ENCODE results near the gene BCAR3. TPM values are rescaled to one million over a fixed set of nuclear protein-coding genes. Genes with fewer than 3 reads are reported as not detected.
A peak's percentile ranks its signal among the peaks of the same experiment; 100 is the strongest.

Gene BCAR3
- total RNA-seq, 4 donors from 2014 or later = 17.1 to 25.0 (median 22.9) TPM

DNA sequence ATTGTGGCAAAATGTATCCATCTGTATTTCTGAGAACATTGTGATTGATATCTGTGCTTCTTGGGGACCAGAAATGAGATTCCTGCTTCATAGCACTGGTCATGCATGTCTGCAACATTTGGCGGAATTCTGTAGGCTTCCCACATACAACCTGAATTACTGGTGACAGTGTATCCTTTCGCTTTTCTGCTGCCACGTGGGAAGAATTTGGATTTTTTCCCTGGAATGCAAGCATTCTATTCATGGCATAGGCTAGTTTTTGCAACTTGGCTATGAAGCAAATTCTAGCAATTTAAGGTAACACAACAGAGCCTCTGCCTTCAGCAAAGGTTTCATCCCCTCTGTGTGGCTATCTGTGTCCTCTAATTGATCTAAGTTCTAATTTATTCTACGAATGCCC lies 85.9 kb downstream of the BCAR3 start:
- in situ Hi-C loops (cut with MboI; ENCODE audit: low sequenced_read_pairs in 4 of 4) (no loop called here), intact Hi-C loops (cut with DNase I; ENCODE audit: low total_unique reads) (no loop called here)
- H3K27me3 ChIP-seq = no peaks in the 10 kb centered on the region
- H3K27ac ChIP-seq = peak overlapping the region; percentile 84 to 90 (median 87)
- no peak for DNase-seq
- TF ChIP-seq POLR2A (IDR thresholded peaks at IDR 0.05) = no peak
- TF ChIP-seq, protein P1, sequence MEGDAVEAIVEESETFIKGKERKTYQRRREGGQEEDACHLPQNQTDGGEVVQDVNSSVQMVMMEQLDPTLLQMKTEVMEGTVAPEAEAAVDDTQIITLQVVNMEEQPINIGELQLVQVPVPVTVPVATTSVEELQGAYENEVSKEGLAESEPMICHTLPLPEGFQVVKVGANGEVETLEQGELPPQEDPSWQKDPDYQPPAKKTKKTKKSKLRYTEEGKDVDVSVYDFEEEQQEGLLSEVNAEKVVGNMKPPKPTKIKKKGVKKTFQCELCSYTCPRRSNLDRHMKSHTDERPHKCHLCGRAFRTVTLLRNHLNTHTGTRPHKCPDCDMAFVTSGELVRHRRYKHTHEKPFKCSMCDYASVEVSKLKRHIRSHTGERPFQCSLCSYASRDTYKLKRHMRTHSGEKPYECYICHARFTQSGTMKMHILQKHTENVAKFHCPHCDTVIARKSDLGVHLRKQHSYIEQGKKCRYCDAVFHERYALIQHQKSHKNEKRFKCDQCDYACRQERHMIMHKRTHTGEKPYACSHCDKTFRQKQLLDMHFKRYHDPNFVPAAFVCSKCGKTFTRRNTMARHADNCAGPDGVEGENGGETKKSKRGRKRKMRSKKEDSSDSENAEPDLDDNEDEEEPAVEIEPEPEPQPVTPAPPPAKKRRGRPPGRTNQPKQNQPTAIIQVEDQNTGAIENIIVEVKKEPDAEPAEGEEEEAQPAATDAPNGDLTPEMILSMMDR (IDR thresholded peaks at IDR 0.05 in 4 of 5, conservative IDR thresholded peaks at IDR 0.05 in 1 of 5) = no peak
- no peak overlapping the region for H3K4me3 ChIP-seq
- peaks cover 82 to 85% of the 10 kb centered on the region in 2 donors for H3K4me1 ChIP-seq
- no peak for ATAC-seq
- H3K9me3 ChIP-seq = no peaks in the 10 kb centered on the region
- no peaks in the 10 kb centered on the region for H3K36me3 ChIP-seq

DNA sequence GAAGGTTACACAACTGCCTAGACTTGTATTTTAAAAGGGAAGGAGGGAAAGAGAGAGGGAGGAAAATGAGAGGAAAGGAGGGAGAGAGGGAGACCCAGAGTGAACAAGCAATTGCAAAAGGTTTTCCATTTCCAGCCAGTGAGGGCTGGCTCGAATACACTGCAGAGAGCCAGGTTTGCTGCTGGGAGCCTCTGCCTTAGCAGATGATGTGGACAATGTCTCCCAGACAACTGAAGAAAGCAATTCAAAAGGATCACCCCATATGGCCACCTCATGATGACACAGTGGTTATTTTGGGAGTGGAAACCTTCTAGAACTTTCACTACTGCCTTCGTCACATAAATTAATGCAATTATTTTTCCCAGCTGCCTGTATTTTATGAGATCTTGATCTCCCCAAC lies 86.4 kb downstream of the BCAR3 start:
- ATAC-seq = peak in 1 of 2 donors; percentile 25
- H3K27ac ChIP-seq = peak overlapping the region; percentile 84 to 90 (median 87)
- no peaks in the 10 kb centered on the region for H3K27me3 ChIP-seq
- in situ Hi-C loops (cut with MboI; ENCODE audit: low sequenced_read_pairs in 4 of 4) = no loop called here
- TF ChIP-seq, protein P1 (IDR thresholded peaks at IDR 0.05 in 4 of 5, conservative IDR thresholded peaks at IDR 0.05 in 1 of 5) = no peak
- no peak for TF ChIP-seq POLR2A (IDR thresholded peaks at IDR 0.05)
- peaks cover 0 to under 1% of the 10 kb centered on the region in 2 donors for H3K36me3 ChIP-seq
- no peaks in the 10 kb centered on the region for H3K9me3 ChIP-seq
- intact Hi-C loops (cut with DNase I; ENCODE audit: low total_unique reads) = no loop called here
- H3K4me1 ChIP-seq = peaks cover 77 to 82% of the 10 kb centered on the region in 2 donors
- no peak for DNase-seq
- no peak overlapping the region for H3K4me3 ChIP-seq

DNA sequence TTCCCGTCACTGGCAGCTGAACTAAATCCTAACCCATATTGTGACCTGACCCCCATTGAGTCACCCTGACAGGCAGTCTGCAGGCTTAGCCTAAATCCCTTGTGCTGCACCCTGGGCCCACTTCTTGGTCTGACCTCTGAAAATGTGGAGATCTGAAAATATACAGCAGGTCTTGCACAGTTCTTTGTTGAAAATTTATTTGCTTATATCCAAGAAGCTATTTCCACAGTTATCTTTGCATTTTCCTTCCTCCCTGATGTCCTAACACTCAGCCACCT lies 87.1 kb downstream of the BCAR3 start:
- no peak for TF ChIP-seq POLR2A (IDR thresholded peaks at IDR 0.05)
- TF ChIP-seq, protein P1 (IDR thresholded peaks at IDR 0.05 in 4 of 5, conservative IDR thresholded peaks at IDR 0.05 in 1 of 5) = no peak
- no peak overlapping the region for H3K4me3 ChIP-seq
- ATAC-seq (no peak), DNase-seq (no peak)
- in situ Hi-C loops (cut with MboI; ENCODE audit: low sequenced_read_pairs in 4 of 4) = no loop called here
- H3K27ac ChIP-seq = peak overlapping the region; percentile 84 to 90 (median 87)
- peaks cover 70 to 75% of the 10 kb centered on the region in 2 donors for H3K4me1 ChIP-seq
- H3K27me3 ChIP-seq = no peaks in the 10 kb centered on the region
- peaks cover 0 to 8% of the 10 kb centered on the region in 2 donors for H3K36me3 ChIP-seq
- intact Hi-C loops (cut with DNase I; ENCODE audit: low total_unique reads) = no loop called here
- H3K9me3 ChIP-seq = no peaks in the 10 kb centered on the region

DNA sequence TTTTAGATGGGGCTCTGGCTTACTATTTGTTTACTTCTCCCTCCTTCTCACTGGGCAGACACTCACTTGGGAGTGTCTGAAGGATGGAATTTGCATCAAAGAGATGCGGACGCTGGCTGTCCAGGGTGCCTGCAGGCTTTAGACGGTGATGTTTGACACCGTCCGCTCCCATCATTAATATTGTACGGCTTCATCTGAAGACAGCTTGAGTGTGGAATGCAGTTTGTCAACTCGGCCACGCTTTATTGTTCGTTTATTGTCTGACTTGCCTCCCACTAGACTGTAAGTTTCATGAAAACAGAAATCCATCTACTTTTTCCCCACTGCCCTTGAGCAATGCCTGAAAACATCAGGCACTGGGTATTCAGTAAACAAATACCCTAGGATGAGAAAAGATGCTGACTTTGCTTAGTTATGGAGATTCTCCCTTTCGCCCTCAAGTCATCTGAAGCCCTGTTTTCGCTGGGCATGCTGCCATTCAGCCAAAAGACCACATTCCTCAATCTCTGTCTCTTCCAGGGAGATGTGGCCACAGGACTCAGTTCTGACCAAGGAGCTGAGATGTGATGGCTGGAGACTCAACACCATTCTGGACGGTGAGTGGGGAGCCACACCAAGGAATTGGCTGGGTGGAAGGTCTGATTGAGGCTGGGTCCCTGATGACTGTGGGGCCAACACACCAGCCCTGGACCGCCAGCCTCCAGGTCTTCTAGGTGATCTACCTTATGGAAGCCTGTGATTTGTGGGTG lies 87.6 kb downstream of the BCAR3 start:
- Histone ChIP-seq H3K36me3 (peaks cover 0 to 13% of the 10 kb centered on the region in 2 donors), H3K27me3 (no peaks in the 10 kb centered on the region), H3K27ac (peak overlapping the region; percentile 84 to 90 (median 87)), H3K4me1 (peaks cover 65 to 73% of the 10 kb centered on the region in 2 donors), H3K9me3 (no peaks in the 10 kb centered on the region), H3K4me3 (no peak overlapping the region)
- TF ChIP-seq, protein P1 (IDR thresholded peaks at IDR 0.05 in 4 of 5, conservative IDR thresholded peaks at IDR 0.05 in 1 of 5) = no peak
- no peak for TF ChIP-seq POLR2A (IDR thresholded peaks at IDR 0.05)
- intact Hi-C loops (cut with DNase I; ENCODE audit: low total_unique reads) (no loop called here), in situ Hi-C loops (cut with MboI; ENCODE audit: low sequenced_read_pairs in 4 of 4) (no loop called here)
- ATAC-seq (no peak), DNase-seq (no peak)

All from gastrocnemius medialis (tissue), 4 donors.